GM20431 (cell line): ENCODE results near the gene FBXO45.
"Not testable (repeated sequence)": the region's sequence is repeated elsewhere in the genome, so short reads cannot be mapped to it uniquely, and the experiment has no call there.

Source experiments
- in situ Hi-C: fragments of 300-500 bp; cut with MseI, MboI; formaldehyde crosslinking; loops from one replicate; pipeline ENCODE4 v1.15.0; 2020; ENCODE audit warnings: low sequenced_read_pairs; ENCODE audit not compliant: unreplicated experiment

The FBXO45 gene

GRCh38 chr3:196609805-196610515, 41.5 kb downstream of the FBXO45 start:
- in situ Hi-C loops, result loop anchor here (5.0 kb wide), 1 partner anchor 77 kb away; no protein-coding TSS in a partner anchor

DNA sequence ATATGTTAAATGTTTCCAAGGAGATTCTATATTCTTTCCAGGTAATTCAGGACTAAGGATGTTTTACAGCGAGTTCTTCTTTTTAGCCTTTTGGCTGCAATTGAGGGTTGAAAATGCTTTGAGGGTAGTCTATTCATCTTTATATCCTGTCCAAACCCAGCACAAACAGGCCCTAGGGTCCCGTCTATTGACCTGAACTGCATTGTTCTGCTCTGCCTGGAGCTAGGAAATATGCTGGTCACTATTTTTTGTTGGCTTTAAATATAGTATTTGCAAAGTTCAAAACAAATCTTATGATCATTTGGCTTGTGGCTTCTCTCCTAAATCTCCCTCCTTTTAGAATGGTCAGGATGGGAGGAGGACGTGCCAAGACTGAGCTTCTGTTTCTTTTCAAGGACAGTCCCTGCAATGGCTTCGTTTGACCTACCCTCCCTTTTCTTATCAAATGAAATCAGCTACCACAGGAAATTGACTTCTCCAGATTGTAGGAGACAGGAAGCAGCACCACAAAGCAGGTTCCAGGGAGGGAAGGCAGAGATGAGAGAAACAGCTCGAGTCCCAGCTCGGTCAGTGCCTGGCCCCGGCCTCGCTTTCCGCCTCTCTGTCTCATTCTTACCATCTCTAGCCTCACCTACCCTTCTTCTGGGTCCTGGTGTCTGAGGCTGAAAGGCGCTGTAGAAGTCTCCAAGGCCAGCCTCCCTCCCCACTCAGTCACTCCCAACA, 43.5 kb downstream of the FBXO45 start:
- in situ Hi-C loops, result loop anchor here (5.0 kb wide), 1 partner anchor 75 kb away; no protein-coding TSS in a partner anchor

- in situ Hi-C loops, result not testable (repeated sequence)
These were observed 46.8 kb downstream of the FBXO45 start for GRCh38 chr3:196615234-196615633.

- in situ Hi-C loops, result no loop called here
These were observed 48.8 kb downstream of the FBXO45 start for GRCh38 chr3:196617256-196617655.

- in situ Hi-C loops, result no loop called here
These were observed 50.8 kb downstream of the FBXO45 start for GRCh38 chr3:196619223-196619622.

DNA sequence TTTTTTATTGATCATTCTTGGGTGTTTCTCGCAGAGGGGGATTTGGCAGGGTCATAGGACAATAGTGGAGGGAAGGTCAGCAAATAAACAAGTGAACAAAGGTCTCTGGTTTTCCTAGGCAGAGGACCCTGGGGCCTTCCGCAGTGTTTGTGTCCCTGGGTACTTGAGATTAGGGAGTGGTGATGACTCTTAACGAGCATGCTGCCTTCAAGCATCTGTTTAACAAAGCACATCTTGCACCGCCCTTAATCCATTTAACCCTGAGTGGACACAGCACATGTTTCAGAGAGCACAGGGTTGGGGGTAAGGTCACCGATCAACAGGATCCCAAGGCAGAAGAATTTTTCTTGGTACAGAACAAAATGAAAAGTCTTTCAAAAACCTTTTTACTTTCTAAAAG, 51.2 kb downstream of the FBXO45 start:
- in situ Hi-C loops, result not testable (repeated sequence)

GRCh38 chr3:196620161-196620604, 51.7 kb downstream of the FBXO45 start:
- in situ Hi-C loops, result no loop called here

- in situ Hi-C loops, result no loop called here
These were observed 52.2 kb downstream of the FBXO45 start for GRCh38 chr3:196620684-196621083.

GRCh38 chr3:196621611-196622010, 53.2 kb downstream of the FBXO45 start:
- in situ Hi-C loops, result no loop called here

DNA sequence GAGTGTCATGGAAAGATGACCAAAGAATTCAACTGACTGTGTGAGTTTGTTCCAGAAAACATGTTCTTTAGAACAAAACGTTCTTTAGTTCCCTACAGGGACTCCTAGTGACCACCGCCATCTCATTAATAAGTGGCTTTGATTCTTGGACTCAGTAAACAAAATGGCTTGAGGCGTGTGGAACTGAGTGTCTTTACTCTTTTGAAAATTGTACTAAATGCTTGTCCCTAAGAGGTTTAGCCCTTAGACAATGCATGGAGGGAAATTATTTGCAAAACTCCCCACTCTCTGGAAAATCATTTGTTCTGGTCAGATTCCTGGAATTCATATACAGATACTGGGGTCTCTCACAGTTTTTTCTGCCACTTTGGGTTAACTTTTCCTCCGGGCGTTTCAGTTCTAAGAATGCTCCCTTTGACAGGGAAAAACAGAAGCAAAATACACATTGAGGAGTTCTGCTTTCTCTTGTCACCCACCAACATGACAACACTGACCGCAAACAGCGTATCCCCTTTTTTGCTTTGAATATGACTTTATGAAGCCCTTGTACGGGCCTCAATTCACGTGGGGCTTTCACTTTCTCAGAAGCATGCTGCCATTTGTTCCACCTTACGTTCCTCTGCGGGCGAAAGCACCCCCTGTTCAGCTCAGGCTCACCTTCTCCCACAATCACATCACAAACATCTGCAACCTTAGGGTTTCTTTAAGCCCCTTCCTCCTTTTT, 55.8 kb downstream of the FBXO45 start:
- in situ Hi-C loops, result no loop called here

DNA sequence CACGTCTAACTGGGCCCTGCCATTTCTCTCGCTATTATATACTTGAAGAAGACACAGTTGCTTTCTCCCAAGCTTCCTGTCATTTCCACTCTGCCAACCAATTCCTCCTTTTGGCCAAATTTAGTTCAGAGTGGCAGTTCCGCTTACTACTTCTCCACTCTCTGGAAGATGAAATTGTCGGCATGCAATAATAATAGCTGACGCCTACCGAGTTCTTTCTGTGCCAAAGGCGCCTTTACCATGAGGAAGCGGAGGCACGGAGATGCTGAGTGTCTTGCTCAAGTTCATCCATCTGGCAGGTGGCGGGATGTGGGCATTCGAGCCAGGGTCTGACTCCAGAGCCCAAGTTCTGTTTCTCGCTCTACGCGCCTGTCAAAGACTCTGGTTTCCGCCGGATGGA, 56.4 kb downstream of the FBXO45 start:
- in situ Hi-C loops, result no loop called here

- in situ Hi-C loops, result no loop called here
These were observed 56.9 kb downstream of the FBXO45 start for GRCh38 chr3:196625331-196625730.

GRCh38 chr3:196627918-196628231, 59.4 kb downstream of the FBXO45 start:
- in situ Hi-C loops, result no loop called here

GRCh38 chr3:196629228-196629627, 60.8 kb downstream of the FBXO45 start:
- in situ Hi-C loops, result no loop called here

GRCh38 chr3:196631682-196632045, 63.2 kb downstream of the FBXO45 start:
- in situ Hi-C loops, result no loop called here

DNA sequence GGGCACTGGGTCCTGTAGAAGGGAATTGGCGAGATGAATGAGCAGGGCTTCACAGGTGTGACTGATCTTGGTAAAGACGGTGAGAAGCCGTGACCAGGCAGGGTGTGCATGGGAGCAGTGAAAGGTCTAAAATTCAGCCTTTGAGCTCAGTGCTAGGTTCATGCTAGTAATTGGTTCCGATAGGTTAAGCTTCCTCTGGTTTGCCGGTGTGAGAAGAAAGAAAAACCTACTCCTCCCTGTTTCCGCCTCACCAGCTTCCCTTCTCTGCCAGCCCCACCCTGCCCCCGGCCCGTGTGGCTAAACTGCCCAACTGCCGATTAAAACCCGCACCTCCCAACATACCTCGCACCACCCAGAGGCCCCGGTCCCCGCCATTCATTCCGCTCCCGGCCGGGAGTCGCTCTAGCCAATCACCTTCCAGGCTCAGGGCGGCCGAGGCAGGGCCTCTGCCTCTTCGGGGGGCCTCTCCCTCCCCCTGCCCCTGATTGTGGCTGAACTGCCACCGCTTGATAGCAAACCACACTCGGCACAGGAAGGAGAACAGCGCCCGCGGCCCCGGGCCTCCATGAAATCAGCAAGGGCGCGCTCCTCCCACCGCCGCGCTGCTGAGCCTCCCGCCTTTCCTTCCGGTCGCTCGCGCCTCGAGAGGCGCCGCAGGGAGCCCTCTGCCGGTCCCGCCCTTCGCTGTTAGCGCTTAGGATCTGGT, 63.7 kb downstream of the FBXO45 start:
- in situ Hi-C loops, result no loop called here

- in situ Hi-C loops, result no loop called here
These were observed 65.2 kb downstream of the FBXO45 start for GRCh38 chr3:196633555-196634151.

- in situ Hi-C loops, result no loop called here
These were observed 65.8 kb downstream of the FBXO45 start for GRCh38 chr3:196634224-196634623.

DNA sequence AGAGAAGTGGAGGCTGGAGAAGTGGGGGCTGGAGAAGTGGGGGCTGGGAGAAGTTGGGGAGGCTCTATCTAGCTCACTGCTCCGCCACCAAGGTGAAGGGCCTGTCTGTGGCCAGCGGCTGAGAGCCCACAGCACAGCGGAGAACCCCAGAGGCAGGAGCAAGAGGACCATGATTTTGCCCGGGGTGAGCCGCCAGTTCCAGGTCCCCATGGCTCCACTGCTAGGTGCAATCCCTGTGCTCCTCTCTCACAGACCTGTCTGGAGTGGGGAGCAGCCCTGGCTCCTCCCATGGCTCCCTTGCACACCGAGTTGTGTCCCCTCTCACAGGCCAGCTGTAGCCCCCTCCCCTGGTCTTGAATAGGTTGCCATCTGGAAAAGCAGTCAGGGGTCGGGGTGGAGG, 66.4 kb downstream of the FBXO45 start:
- in situ Hi-C loops, result no loop called here
